ENCODE data around the gene TMEM255B.
A peak's percentile ranks its signal among the peaks of the same experiment; 100 is the strongest.

Gene TMEM255B

GRCh38 chr13:113864273-113864890 lies 105.4 kb downstream of the TMEM255B start:
- Histone ChIP-seq H3K23ac (ENCODE audit: low read length) (no peak overlapping the region), H3K27me3 (ENCODE audit: insufficient read depth, low read length, poor library complexity) (peaks cover 8% of the 10 kb centered on the region), H3K4me2 (ENCODE audit: low read length) (peak overlapping the region; percentile 59), H2AK5ac (ENCODE audit: low read length) (no peak overlapping the region), H3K79me1 (ENCODE audit: low read length) (no peaks in the 10 kb centered on the region), H4K8ac (ENCODE audit: low read depth, low read length) (no peak overlapping the region), H3K27ac (ENCODE audit: low read depth, low read length) (no peak overlapping the region), H3K4me1 (ENCODE audit: control insufficient read depth, low read depth, low read length) (peaks cover 15% of the 10 kb centered on the region), H2BK120ac (ENCODE audit: low read depth, low read length) (peak overlapping the region; percentile 36), H3K9ac (ENCODE audit: low read length) (peak overlapping the region; percentile 27), H3K79me2 (ENCODE audit: control insufficient read depth, insufficient read depth, low read length) (no peaks in the 10 kb centered on the region), H4K5ac (ENCODE audit: low read length) (no peak overlapping the region), H3K18ac (ENCODE audit: low read length) (no peak overlapping the region), H3K4me3 (ENCODE audit: low read length) (peak overlapping the region; percentile 26), H3K56ac (ENCODE audit: low read length) (peak overlapping the region; percentile 85), H2BK5ac (ENCODE audit: low read length) (no peak overlapping the region), H3K4ac (ENCODE audit: low read depth, low read length) (no peak overlapping the region), H3K36me3 (ENCODE audit: control insufficient read depth, insufficient read depth, low read length) (no peaks in the 10 kb centered on the region), H2BK15ac (replicated peaks; ENCODE audit: low read depth) (no peak overlapping the region)
- WGBS (ENCODE audit: extremely low coverage, insufficient coverage, low lambda C conversion rate): no CpG with 5 or more reads among the region's 10 CpGs
- no peak for DNase-seq

DNA sequence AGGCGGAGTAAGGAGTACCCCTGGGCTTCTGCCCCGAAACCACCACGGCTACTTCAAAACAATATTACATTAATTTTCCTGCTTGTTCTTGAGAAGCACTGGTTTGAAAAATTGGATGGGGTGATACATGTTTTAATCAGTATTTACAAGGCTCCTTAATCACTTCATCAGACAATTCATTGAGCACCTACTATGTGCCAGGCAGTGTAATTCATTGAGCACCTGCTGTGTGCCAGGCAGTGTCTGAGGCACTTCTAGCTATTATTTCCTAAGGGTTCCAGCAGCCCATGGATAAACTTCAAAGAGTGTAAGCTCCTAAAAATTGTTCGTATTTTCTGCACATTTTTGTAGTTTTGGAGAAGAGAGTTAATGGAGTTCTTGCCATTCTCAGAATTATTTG lies 106.4 kb downstream of the TMEM255B start:
- Histone ChIP-seq H3K56ac (ENCODE audit: low read length) (no peak overlapping the region), H2BK5ac (ENCODE audit: low read length) (no peak overlapping the region), H3K4ac (ENCODE audit: low read depth, low read length) (no peak overlapping the region), H4K8ac (ENCODE audit: low read depth, low read length) (no peak overlapping the region), H3K23ac (ENCODE audit: low read length) (no peak overlapping the region), H3K4me3 (ENCODE audit: low read length) (no peak overlapping the region), H3K18ac (ENCODE audit: low read length) (no peak overlapping the region), H3K27me3 (ENCODE audit: insufficient read depth, low read length, poor library complexity) (peaks cover 8% of the 10 kb centered on the region), H2BK120ac (ENCODE audit: low read depth, low read length) (no peak overlapping the region), H4K5ac (ENCODE audit: low read length) (no peak overlapping the region), H3K9ac (ENCODE audit: low read length) (no peak overlapping the region), H3K79me1 (ENCODE audit: low read length) (no peaks in the 10 kb centered on the region), H2BK15ac (replicated peaks; ENCODE audit: low read depth) (no peak overlapping the region), H3K4me2 (ENCODE audit: low read length) (no peak overlapping the region), H3K27ac (ENCODE audit: low read depth, low read length) (no peak overlapping the region), H2AK5ac (ENCODE audit: low read length) (no peak overlapping the region), H3K4me1 (ENCODE audit: control insufficient read depth, low read depth, low read length) (peaks cover 6% of the 10 kb centered on the region), H3K36me3 (ENCODE audit: control insufficient read depth, insufficient read depth, low read length) (no peaks in the 10 kb centered on the region), H3K79me2 (ENCODE audit: control insufficient read depth, insufficient read depth, low read length) (no peaks in the 10 kb centered on the region)
- DNase-seq: no peak
- WGBS (ENCODE audit: extremely low coverage, insufficient coverage, low lambda C conversion rate): no CpG with 5 or more reads among the region's 4 CpGs
